H1 (cell line): ENCODE measurements around the gene LTBP3. TPM values are rescaled to one million over a fixed set of nuclear protein-coding genes. Genes with fewer than 3 reads are reported as not detected.
A peak's percentile ranks its signal among the peaks of the same experiment; 100 is the strongest.

Experiments
- CTCF ChIA-PET: fragments of 300-600 bp; sonication (Branson Sonifier 250); formaldehyde crosslinking; loops from one replicate; lab custom pipeline; 2021; ENCODE audit not compliant: partially characterized antibody; lab: Charles Lee
- POLR2A ChIA-PET: fragments of 300-600 bp; sonication (Branson Sonifier 250); formaldehyde crosslinking; loops from one replicate; lab custom pipeline; 2021; ENCODE audit warnings: inconsistent platforms; ENCODE audit not compliant: partially characterized antibody; lab: Charles Lee
- DNase-seq, 2 experiments: peaks; one replicate each; pipeline versions ENCODE4 v3.0.0 to v3.0.0-alpha.2; 2010 to 2022; ENCODE audit warnings: low spot score in 2 of 2, low read depth in 1 of 2, mixed read lengths in 1 of 2
- FAIRE-seq: peaks from 2 replicates; lab custom pipeline; 2011; peaks lifted over from hg19 to GRCh38; lab: Jason Lieb, UNC
- H2AFZ ChIP-seq: 2 replicates; pipeline ENCODE4 v1.8.1; 2012; ENCODE audit warnings: low read length, inconsistent platforms
- H2AK5ac ChIP-seq: 2 replicates; pipeline ENCODE4 v1.6.1; 2013; ENCODE audit warnings: low read depth, low read length
- H2BK120ac ChIP-seq: replicated peaks from 2 replicates; pipeline ENCODE3; 2013; ENCODE audit warnings: low read depth, low read length, inconsistent platforms
- H2BK12ac ChIP-seq: 2 replicates; pipeline ENCODE4 v1.6.1; 2013; ENCODE audit warnings: low read depth, low read length
- H2BK15ac ChIP-seq: 2 replicates; pipeline ENCODE4 v1.6.1; 2013; ENCODE audit warnings: low read length
- H2BK20ac ChIP-seq: 2 replicates; pipeline ENCODE4 v1.6.1; 2013; ENCODE audit warnings: low read length
- H2BK5ac ChIP-seq: 2 replicates; pipeline ENCODE4 v1.6.1; 2013; ENCODE audit warnings: low read depth, low read length
- H3K14ac ChIP-seq: 2 replicates; pipeline ENCODE4 v1.6.1; 2013; ENCODE audit warnings: inconsistent platforms; ENCODE audit not compliant: insufficient read length
- H3K18ac ChIP-seq: 2 replicates; pipeline ENCODE4 v1.6.1; 2013; ENCODE audit warnings: low read length; ENCODE audit errors: extremely low read depth
- H3K23ac ChIP-seq: 2 replicates; pipeline ENCODE4 v1.6.1; 2013; ENCODE audit warnings: inconsistent platforms; ENCODE audit not compliant: insufficient read length
- H3K23me2 ChIP-seq: 2 replicates; pipeline ENCODE4 v1.6.1; 2013; ENCODE audit warnings: low read depth, low read length
- H3K27ac ChIP-seq: 2 replicates; pipeline ENCODE4 v1.6.1; 2011; ENCODE audit warnings: low read depth, low read length, inconsistent platforms
- H3K27me3 ChIP-seq, 4 experiments: replicated peaks in 1 of 4; 1 replicate in 1 of 4; 2 replicates in 3 of 4; pipeline versions ENCODE4 v1.6.1 to v1.8.1; 2011 to 2013; ENCODE audit warnings: low read length in 3 of 4, mild to moderate bottlenecking in 3 of 4, inconsistent platforms in 2 of 4, mixed read lengths in 2 of 4, moderate library complexity in 1 of 4; ENCODE audit not compliant: control insufficient read depth in 3 of 4, insufficient read depth in 3 of 4; ENCODE audit errors: extremely low read depth in 1 of 4
- H3K36me3 ChIP-seq, 4 experiments: 2 replicates each; pipeline versions ENCODE4 v1.6.1 to v1.8.1; 2011 to 2013; ENCODE audit warnings: mild to moderate bottlenecking in 4 of 4, low read length in 3 of 4, moderate library complexity in 2 of 4, control low read depth in 1 of 4, inconsistent platforms in 1 of 4; ENCODE audit not compliant: insufficient read depth in 4 of 4, control insufficient read depth in 2 of 4
- H3K4ac ChIP-seq: replicated peaks from 2 replicates; pipeline ENCODE3; 2013; ENCODE audit warnings: low read length, low read depth, mixed read lengths, inconsistent platforms; ENCODE audit not compliant: insufficient read length
- H3K4me1 ChIP-seq, 4 experiments: replicated peaks in 1 of 4; 1 replicate in 1 of 4; 2 replicates in 3 of 4; pipeline versions ENCODE4 v1.6.1 to v1.8.1; 2011 to 2013; ENCODE audit warnings: low read length in 3 of 4, inconsistent platforms in 2 of 4, mixed read lengths in 1 of 4; ENCODE audit not compliant: insufficient read depth in 4 of 4, control insufficient read depth in 3 of 4
- H3K4me2 ChIP-seq, 2 experiments: 2 replicates each; pipeline versions ENCODE4 v1.6.1 to v1.8.1; 2011 to 2013; ENCODE audit warnings: low read depth in 2 of 2, low read length in 2 of 2, control low read depth in 1 of 2, inconsistent platforms in 1 of 2, mild to moderate bottlenecking in 1 of 2; ENCODE audit not compliant: insufficient read depth in 1 of 2
- H3K4me3 ChIP-seq, 4 experiments: fragments of 200-600, 300-600 bp in 1 of 4; sonication (generic), shearing (Covaris generic), sonication (Bioruptor Twin) in 1 of 4; 2 replicates each; pipeline versions ENCODE4 v1.5.1 to v1.8.1; 2011 to 2016; ENCODE audit warnings: low read length in 4 of 4, low read depth in 3 of 4, control low read depth in 2 of 4, inconsistent platforms in 2 of 4, mild to moderate bottlenecking in 2 of 4, mixed read lengths in 1 of 4, moderate library complexity in 1 of 4; ENCODE audit not compliant: insufficient read depth in 2 of 4; ENCODE audit errors: extremely low read depth in 1 of 4
- H3K56ac ChIP-seq: replicated peaks from 2 replicates; pipeline ENCODE3; 2013; ENCODE audit warnings: low read depth, mild to moderate bottlenecking, mixed read lengths, low read length, inconsistent platforms; ENCODE audit not compliant: insufficient read length
- H3K79me1 ChIP-seq: 2 replicates; pipeline ENCODE4 v1.6.1; 2013; ENCODE audit warnings: low read depth, low read length, control low read depth
- H3K79me2 ChIP-seq, 2 experiments: 2 replicates each; pipeline versions ENCODE4 v1.6.1 to v1.8.1; 2012 to 2013; ENCODE audit warnings: low read length in 2 of 2, mild to moderate bottlenecking in 2 of 2, inconsistent platforms in 1 of 2; ENCODE audit not compliant: insufficient read depth in 2 of 2, control insufficient read depth in 1 of 2
- H3K9ac ChIP-seq, 4 experiments: replicated peaks in 1 of 4; 1 replicate in 1 of 4; 2 replicates in 3 of 4; pipeline versions ENCODE4 v1.6.1 to v1.8.1; 2011 to 2013; ENCODE audit warnings: low read depth in 3 of 4, low read length in 3 of 4, control low read depth in 2 of 4, mild to moderate bottlenecking in 2 of 4, moderate library complexity in 2 of 4, inconsistent platforms in 1 of 4; ENCODE audit errors: extremely low read depth in 1 of 4
- H3K9me3 ChIP-seq, 2 experiments: 2 replicates each; pipeline versions ENCODE4 v1.6.1 to v1.8.1; 2012 to 2013; ENCODE audit warnings: mild to moderate bottlenecking in 2 of 2, moderate library complexity in 2 of 2, control low read depth in 1 of 2, inconsistent platforms in 1 of 2, low read depth in 1 of 2, low read length in 1 of 2, mixed read lengths in 1 of 2; ENCODE audit not compliant: insufficient read depth in 2 of 2
- H4K20me1 ChIP-seq, 2 experiments: replicated peaks in 1 of 2; 2 replicates each; pipeline versions ENCODE3 to v1.8.1; 2011 to 2013; ENCODE audit warnings: inconsistent platforms in 2 of 2, low read length in 2 of 2, mild to moderate bottlenecking in 1 of 2; ENCODE audit not compliant: insufficient read depth in 2 of 2, control insufficient read depth in 1 of 2
- H4K5ac ChIP-seq: 2 replicates; pipeline ENCODE4 v1.6.1; 2013; ENCODE audit warnings: low read length, low read depth, mixed read lengths, inconsistent platforms; ENCODE audit not compliant: insufficient read length
- H4K8ac ChIP-seq: 2 replicates; pipeline ENCODE4 v1.8.0; 2013; ENCODE audit warnings: mild to moderate bottlenecking, moderate library complexity, low read length, inconsistent platforms; ENCODE audit not compliant: insufficient read depth; ENCODE audit errors: extremely low read depth
- H4K91ac ChIP-seq: replicated peaks from 2 replicates; pipeline ENCODE3; 2013; ENCODE audit warnings: low read length, mixed read lengths, inconsistent platforms; ENCODE audit not compliant: insufficient read length
- BACH1 ChIP-seq: IDR thresholded peaks from 2 replicates; pipeline ENCODE4 v1.6.1; 2012; ENCODE audit warnings: low read length, improper control_type of control experiment
- BRCA1 ChIP-seq: IDR thresholded peaks from 2 replicates; pipeline ENCODE4 v1.6.1; 2012; ENCODE audit warnings: low read depth, low read length, improper control_type of control experiment
- EGR1 ChIP-seq: IDR thresholded peaks from 2 replicates; pipeline ENCODE4 v1.6.1; 2011; ENCODE audit warnings: low read depth, low read length, borderline replicate concordance
- NRF1 ChIP-seq: IDR thresholded peaks from 2 replicates; pipeline ENCODE4 v1.6.1; 2011; ENCODE audit warnings: mild to moderate bottlenecking, low read depth, low read length, improper control_type of control experiment
- RBBP5 ChIP-seq: IDR thresholded peaks from 2 replicates; pipeline ENCODE4 v1.7.1; 2012; ENCODE audit warnings: low read depth, mild to moderate bottlenecking, inconsistent platforms, low read length, moderate library complexity, borderline replicate concordance
- RNF2 ChIP-seq: fragments of 200-900, 300-1000 bp; sonication (generic); IDR thresholded peaks from 2 replicates; pipeline ENCODE4 v1.7.1; 2016; ENCODE audit warnings: borderline replicate concordance, low read depth, mild to moderate bottlenecking, antibody characterized with exemption, low read length; ENCODE audit not compliant: poor library complexity, severe bottlenecking; ENCODE audit errors: missing control alignments
- SP1 ChIP-seq: IDR thresholded peaks from 2 replicates; pipeline ENCODE4 v1.6.1; 2011; ENCODE audit warnings: low read depth, low read length
- SP2 ChIP-seq: IDR thresholded peaks from 2 replicates; pipeline ENCODE4 v1.6.1; 2012; ENCODE audit warnings: mild to moderate bottlenecking, low read length, inconsistent platforms
- WGBS, 2 experiments: shearing (Covaris generic) in 1 of 2; methylation state at CpG; one replicate each; pipeline versions ENCODE4 v1.1.6 to v1.1.7; 2013 to 2015; ENCODE audit warnings: low lambda C conversion rate in 2 of 2, mixed read lengths in 2 of 2, inconsistent platforms in 1 of 2, low coverage in 1 of 2, missing lambda C conversion rate in 1 of 2; ENCODE audit not compliant: insufficient replicate concordance in 2 of 2, insufficient coverage in 1 of 2, insufficient read length in 1 of 2; ENCODE audit errors: extremely low coverage in 1 of 2, missing lambda C conversion rate in 1 of 2; 5-methylcytosine and 5-hydroxymethylcytosine counted together
- polyA plus RNA-seq, 7 experiments: library from polyadenylated mRNA; depleted of rRNA in 3 of 7; stranded (reverse) in 5 of 7; unstranded in 2 of 7; fragments of >200 nt in 5 of 7; fragments of 200-250 nt in 2 of 7; gene quantifications; 1 replicate in 5 of 7; 2 replicates in 1 of 7; 4 replicates in 1 of 7; pipeline versions ENCODE4 v1.2.1 to v1.2.3, GENCODE V29; 2011 to 2013; ENCODE audit warnings: missing spikeins in 2 of 7, mixed read lengths in 2 of 7
- total RNA-seq: library from RNA; stranded (reverse); fragmentation: NEBNext Ultra II Directional; extraction: Animal tissue kit (Norgen Biotek cat#: 25700); gene quantifications from 2 replicates; pipeline ENCODE4 v1.2.1, GENCODE V29; 2021
- TF ChIP-seq, protein P1 (sequence below): IDR thresholded peaks from 2 replicates; pipeline ENCODE4 v1.6.1; 2012; ENCODE audit warnings: low read length, inconsistent platforms

The LTBP3 gene
- total and polyA plus RNA-seq, 2 of the 8 experiments (the other 6 are each of a cell fraction or from before 2014, with no cell fraction given) = 12.8 to 17.8 TPM

DNA sequence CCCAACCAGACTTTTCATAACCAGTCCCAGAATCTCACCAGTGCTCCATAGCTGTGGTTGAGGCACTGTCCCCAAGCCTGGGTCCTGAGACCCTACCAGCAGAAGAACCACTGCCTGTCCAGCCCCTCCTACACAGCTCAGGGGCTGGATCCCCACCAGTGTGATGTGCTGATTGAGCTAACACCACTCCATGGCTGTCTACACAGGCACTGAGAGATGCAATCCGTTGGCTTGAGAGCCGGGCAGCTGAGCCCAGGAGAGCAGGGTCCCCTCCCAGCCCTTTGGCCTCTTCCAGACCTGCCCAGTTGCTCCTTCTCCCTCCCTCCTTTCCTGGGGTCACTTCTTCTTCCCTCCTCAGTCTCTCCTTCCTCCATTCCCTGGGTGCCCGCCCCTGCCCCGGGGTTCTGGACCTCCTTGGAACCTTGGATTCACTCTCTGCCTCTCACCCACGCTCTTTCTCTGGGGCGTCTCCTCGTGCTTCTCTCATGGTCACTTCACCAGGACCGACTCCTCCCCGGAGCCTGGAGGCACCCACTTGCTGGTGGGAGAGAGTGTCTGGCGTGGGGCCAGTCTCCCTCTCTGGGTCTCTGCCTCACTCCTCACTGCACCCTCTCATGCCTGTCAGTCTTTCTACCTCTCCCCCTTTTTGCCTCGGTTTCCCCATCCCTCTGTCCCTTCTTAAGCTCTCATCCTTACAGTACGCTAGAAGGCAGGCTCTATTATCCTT is 34.0 kb downstream of the LTBP3 start:
- H3K18ac ChIP-seq = peak overlapping the region; percentile 62; the same call in 1 of the 2 replicates
- H3K36me3 ChIP-seq = peaks cover 0 to 5% (median 2%) of the 10 kb centered on the region in 4 experiments; a peak in 2 of 8 replicates
- H3K23ac ChIP-seq = no peak overlapping the region
- no peak overlapping the region for H3K14ac ChIP-seq
- no peak overlapping the region for H4K5ac ChIP-seq
- peak overlapping the region; percentile 78 for H3K4ac ChIP-seq
- FAIRE-seq (no peak), DNase-seq (peak in 1 of 2 experiments; percentile 59)
- H4K91ac ChIP-seq = no peak overlapping the region
- 0 out of 2 replicates have a peak overlapping the region, but pooled peaks have one; percentile 14 for H2BK12ac ChIP-seq
- H3K4me2 ChIP-seq = peak overlapping the region; percentile 82 to 85
- WGBS, 2 experiments = 73% methylated on average over 12 of the region's 12 CpGs; no CpG with 5 or more reads in 1 of the 2 experiments
- H2BK120ac ChIP-seq = no peak overlapping the region
- peak overlapping the region; percentile 86; the same call in 1 of the 2 replicates for H2BK20ac ChIP-seq
- no peaks in the 10 kb centered on the region for H3K9me3 ChIP-seq
- H3K27me3 ChIP-seq = peaks cover 0 to 4% (median 0%) of the 10 kb centered on the region in 4 experiments; a peak in 2 of 7 replicates
- peak overlapping the region; percentile 32 to 55 (median 38); a peak in 6 of 8 replicates for H3K4me3 ChIP-seq
- H3K9ac ChIP-seq = peak overlapping the region in 1 of 4 experiments; percentile 57; a peak in 3 of 7 replicates
- CTCF ChIA-PET = interaction anchor here (0.9 to 2.9 kb wide), 7 partner anchors 14 to 168 kb away, joined by 5 to 12 read pairs (median 6); partner anchors contain the start of genes FAM89B and ZNRD2
- POLR2A ChIA-PET = interaction anchor here (0.9 to 7.7 kb wide), 12 partner anchors 16 to 190 kb away, joined by 3 to 87 read pairs (median 4); partner anchors contain the start of genes DPF2, MALAT1, NEAT1 and TIGD3
- H3K79me2 ChIP-seq = peaks cover 0 to 3% of the 10 kb centered on the region in 2 experiments; a peak in 1 of 4 replicates
- 0 out of 2 replicates have a peak overlapping the region, but pooled peaks have one; percentile 72 for H2BK15ac ChIP-seq
- no peak overlapping the region for H3K56ac ChIP-seq
- H4K8ac ChIP-seq = no peak overlapping the region; the same call in 1 of the 2 replicates
- H3K4me1 ChIP-seq = peaks cover 0 to 14% (median 8%) of the 10 kb centered on the region in 4 experiments; a peak in 5 of 7 replicates
- peak overlapping the region; percentile 94 for H2AFZ ChIP-seq
- peak overlapping the region; percentile 68; the same call in 1 of the 2 replicates for H2BK5ac ChIP-seq
- peaks cover 13% of the 10 kb centered on the region for H3K23me2 ChIP-seq
- H3K79me1 ChIP-seq = no peaks in the 10 kb centered on the region
- H3K27ac ChIP-seq = no peak overlapping the region
- H2AK5ac ChIP-seq = 0 out of 2 replicates have a peak overlapping the region, but pooled peaks have one; percentile 24
- H4K20me1 ChIP-seq = peaks cover 0 to 12% of the 10 kb centered on the region in 2 experiments
- TF ChIP-seq RBBP5 (no peak), SP2 (no peak), EGR1 (no peak), NRF1 (no peak), BACH1 (no peak), BRCA1 (no peak), RNF2 (no peak), SP1 (no peak)
- TF ChIP-seq, protein P1, sequence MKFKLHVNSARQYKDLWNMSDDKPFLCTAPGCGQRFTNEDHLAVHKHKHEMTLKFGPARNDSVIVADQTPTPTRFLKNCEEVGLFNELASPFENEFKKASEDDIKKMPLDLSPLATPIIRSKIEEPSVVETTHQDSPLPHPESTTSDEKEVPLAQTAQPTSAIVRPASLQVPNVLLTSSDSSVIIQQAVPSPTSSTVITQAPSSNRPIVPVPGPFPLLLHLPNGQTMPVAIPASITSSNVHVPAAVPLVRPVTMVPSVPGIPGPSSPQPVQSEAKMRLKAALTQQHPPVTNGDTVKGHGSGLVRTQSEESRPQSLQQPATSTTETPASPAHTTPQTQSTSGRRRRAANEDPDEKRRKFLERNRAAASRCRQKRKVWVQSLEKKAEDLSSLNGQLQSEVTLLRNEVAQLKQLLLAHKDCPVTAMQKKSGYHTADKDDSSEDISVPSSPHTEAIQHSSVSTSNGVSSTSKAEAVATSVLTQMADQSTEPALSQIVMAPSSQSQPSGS = no peak
